HG03571 (cell line): ENCODE results near the gene KRT28.
"Not testable (repeated sequence)": the region's sequence is repeated elsewhere in the genome, so short reads cannot be mapped to it uniquely, and the experiment has no call there.

Source experiments
- ATAC-seq: cut with Tn5 transposase; IDR thresholded peaks from one replicate; pipeline ENCODE4 v1.9.1; 2021; ENCODE audit not compliant: unreplicated experiment

The KRT28 gene

DNA sequence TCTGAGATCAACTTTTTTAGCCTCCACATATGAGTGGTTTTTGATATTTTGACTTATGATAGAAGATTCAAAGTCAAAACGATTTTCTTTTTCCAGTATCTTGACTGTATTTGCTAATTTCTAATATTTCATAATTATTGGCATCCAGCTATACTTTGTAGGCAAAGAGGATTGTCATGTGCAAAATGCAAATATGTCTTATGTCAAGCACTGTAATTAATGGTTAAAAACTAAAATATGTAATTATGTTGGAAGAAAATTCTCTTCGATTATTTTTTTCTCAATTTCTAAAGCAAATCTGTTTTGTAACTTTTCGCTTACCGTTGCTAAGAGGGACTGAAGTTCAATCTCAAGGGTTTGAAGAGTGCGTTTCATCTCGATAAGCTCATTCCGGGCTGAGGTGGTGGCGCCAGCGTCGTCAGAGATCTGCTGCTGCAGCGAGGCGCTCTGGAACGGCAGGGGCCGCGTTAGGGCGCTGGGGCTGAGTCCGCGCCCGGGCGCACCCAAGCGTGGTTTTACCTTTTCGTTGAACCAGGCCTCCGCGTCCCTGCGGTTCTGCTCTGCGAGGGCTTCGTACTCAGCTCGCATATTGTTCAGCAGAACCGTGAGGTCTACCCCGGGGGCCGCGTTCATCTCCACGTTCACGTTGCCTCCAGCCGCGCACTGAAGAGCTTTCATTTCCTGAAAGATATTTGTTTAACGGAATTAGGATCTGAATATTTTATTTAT, 20.4 kb downstream of the KRT28 start:
- ATAC-seq = no peak

DNA sequence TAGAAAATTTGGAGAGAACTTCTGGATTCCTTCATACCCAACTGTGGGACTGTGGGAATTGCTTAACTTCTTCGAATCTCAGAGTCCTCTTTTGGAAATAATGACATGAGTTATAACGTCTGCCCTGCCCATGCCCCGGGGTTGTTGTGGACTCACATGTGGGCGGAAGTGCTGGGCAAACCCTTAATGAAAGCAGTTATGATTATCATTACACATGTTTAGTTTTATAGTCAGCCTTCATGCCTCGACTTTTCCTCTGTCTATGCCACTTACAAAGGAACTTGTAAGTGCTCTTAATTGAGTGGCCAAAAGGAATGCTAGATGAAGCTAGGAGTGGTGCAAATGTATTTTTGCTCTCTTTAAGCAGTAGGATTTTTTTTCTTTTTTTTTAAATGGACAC, 21.3 kb downstream of the KRT28 start:
- no peak for ATAC-seq

DNA sequence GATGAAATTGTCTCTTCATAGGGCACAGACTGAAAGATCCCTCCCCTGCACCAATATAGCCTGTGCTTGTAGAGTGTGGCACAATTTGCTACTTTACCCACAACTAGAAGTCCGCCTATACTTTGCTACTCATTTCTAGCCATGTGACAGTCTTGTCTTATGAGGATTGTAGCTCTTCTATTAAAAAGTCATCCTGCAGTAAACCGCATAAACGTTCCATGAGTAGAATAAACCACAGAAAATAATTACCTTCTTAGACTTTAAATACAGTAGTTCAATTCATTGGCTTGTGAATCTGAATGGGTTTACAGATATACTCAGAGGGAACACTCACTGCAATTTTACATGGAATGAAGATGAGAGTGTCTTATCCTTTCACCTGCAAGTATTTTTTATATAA, 21.8 kb downstream of the KRT28 start:
- no peak for ATAC-seq

DNA sequence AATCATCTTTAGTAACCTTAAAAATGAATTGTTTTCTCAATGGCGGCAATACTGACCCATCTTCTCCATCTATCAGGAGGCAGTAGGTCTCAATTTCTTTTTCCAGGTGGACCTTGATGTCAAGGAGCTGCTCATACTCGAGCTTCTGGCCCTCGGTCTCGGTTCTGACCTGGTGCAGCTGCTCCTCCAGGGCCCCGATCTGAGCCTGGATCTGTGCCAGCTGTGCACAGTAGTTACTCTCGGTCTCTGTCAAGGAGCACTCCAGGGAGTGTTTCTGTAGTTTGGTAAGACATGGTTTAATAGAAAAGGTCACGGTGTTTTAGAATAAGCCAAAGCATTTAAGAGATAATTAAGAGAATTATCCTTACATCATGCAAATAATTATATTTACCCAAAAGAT, 22.3 kb downstream of the KRT28 start:
- no peak for ATAC-seq

DNA sequence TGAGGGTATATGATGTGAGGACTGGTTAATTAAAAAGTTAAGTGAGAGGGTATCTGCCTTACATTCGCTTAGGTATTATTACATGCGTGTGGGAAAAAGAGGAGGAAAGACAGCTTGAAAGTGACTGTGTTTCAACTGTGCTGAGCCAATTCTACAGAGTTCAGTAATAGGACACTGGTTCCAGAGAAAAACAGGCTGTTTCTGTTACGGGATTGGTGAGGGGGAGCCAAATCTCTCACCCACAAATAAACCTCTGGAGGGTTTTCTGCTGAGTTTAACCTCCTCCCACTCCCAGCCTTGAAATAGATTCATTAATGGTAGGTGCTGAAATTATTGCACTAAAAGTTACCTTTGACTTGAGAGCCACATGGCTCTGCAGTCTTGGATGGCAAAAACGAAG, 23.8 kb downstream of the KRT28 start:
- ATAC-seq = no peak

DNA sequence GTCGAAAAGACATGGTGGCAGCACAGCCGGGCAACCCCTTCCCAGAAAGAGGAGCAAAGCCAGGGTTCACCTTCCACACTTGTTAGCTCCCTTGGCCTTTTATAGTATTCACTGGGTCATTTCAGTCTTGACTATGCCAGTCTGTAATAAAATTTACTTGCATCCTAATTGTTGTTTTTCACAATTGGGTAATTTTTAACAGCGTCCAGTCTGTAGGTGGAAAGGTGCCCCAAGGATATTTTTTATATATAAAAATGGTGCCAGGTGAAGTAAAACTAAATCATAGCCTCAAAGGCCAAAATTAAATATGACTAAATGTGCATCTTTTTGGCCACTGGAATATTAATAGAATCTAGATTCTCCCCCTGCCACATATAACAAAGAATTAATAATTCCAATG, 27.7 kb downstream of the KRT28 start, which contains the start of gene KRT26:
Gene KRT26 (minus strand): TSS at position 101 of the 400 bp plus-strand sequence. CDS start 88 bp downstream, at position 13.
- no peak for ATAC-seq

DNA sequence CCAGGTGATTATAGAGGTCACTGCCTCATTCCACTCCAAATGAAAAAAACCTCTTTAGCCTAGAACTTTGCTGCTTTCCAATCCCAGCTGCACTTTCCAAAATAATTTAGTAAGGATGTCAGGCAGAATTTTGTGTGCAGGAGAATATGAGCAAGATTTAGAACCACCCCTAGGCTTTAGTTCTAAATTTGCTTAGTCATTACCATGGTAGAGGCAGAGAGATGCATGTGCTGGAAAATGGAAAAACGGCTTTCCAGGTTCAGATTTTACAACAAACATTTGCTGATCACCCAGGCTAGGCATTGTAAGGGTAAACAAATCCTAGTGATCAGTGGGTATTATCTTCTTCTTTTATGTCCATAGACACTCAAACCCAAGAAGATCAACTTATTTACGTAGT, 34.1 kb downstream of the KRT28 start:
- ATAC-seq = no peak

DNA sequence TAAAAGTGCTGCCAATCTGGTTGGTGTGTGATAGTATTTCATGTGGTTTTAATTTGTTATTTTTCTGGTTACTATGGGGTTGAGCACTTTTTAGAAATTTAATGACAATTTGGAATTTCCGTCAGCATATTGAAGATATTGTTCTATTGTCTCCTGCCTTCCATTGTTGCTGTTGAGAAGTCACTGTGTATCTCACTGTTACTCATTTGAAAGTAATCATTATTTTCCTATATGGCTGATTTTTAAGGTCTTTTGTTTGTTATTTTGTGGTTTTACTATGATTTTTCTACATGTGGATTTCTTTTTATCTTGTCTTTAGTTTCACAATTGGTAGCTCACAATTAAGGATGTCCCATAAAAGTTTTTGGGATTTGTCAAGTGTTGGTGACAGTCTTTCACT, 36.0 kb downstream of the KRT28 start:
- ATAC-seq = no peak

DNA sequence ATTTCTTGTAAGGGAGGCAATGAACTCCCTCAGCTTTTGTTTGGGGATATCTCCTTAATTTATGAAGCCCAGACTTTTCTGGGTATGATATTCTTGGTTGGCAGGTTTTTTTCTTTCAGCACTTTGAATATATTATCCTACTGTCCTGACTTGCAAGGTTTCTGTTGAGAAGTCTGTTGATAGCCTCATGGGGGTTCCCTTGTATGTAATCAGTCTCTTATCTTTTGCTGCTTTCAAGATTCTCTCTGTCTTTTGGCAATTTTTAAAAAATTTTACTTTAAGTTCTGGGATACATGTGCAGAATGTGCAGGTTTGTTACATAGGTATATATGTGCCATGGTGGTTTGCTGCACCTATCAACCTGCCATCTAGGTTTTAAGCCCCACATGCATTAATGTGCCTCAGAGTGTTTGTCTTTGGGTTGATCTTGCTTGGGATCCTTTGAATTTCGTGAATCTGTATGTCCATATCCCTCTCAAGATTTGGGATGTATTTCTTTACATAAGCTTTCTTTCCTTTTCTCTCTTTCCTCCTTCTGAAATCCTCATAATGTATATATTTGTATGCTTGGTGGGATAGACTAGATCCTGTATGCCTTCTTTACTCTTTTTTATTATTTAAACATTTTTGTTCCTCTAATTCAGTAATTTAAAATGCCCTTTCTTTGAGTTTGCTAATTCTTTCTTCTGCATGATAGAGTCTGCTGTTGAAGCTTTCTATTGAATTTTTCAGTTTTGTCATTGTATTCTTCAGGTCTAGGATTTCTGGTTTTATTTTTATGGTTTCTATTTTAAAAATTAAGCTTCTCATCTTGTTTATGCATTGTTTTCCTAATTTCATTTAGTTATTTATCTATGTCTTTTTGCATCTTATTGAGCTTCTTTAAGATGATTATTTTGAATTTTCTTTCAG, 39.4 kb downstream of the KRT28 start:
- ATAC-seq = no peak

DNA sequence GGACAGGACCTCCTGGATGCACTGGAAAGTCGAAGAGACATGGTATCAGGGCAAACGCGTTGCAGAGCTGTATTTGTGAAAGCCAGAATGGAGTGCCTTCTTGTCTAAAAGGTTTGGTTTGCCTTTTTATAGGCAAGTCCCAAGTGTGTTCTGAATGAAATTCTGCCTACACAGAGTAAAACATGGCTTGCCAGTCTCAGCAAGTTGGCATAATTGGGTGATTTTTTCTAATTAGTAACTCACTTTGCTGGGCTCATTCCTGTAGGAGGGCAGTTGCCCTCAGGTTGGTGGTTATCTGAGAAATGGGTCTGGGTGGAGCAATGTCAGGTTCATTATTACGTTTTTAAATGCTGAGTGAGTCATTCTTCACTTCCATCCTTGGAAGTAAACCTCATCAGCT, 44.5 kb downstream of the KRT28 start, which contains the start of gene KRT25:
Gene KRT25 (minus strand): TSS at position 101 of the 400 bp plus-strand sequence. CDS start 60 bp downstream, at position 41.
- ATAC-seq = no peak

DNA sequence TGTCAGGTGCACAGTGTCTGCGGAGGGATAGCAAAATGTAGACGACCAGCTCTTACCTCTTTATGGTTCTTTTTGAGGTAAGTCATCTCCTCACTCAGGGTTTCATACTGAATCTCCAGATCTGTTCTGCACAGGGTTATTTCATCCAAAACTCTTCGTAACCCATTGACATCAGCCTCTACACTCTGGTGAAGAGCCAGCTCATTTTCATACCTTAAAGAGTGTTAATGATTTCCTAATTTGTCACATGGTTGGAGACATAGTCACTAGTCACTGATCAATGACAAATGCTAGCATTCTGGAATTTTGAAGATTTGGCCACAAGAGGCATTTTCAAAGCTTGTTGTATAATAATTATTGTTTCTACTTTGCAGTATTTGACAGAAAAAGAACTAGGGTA, 46.0 kb downstream of the KRT28 start:
- no peak for ATAC-seq

DNA sequence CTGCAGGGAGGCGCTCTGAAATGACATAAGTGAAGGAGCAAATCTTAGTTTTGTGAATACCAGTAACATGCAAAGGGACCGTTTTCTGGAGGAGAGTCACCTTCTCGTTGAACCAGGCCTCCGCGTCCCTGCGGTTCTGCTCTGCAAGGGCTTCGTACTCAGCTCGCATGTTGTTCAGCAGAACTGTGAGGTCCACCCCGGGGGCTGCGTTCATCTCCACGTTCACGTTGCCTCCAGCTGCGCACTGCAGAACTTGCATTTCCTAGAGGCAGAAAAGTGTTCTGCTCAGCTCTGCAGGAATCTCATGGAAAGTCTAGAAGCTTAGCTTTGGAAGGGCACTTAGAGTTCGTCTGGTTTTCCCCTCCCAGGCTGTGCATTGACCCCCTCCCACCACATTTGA, 48.7 kb downstream of the KRT28 start:
- ATAC-seq = no peak

DNA sequence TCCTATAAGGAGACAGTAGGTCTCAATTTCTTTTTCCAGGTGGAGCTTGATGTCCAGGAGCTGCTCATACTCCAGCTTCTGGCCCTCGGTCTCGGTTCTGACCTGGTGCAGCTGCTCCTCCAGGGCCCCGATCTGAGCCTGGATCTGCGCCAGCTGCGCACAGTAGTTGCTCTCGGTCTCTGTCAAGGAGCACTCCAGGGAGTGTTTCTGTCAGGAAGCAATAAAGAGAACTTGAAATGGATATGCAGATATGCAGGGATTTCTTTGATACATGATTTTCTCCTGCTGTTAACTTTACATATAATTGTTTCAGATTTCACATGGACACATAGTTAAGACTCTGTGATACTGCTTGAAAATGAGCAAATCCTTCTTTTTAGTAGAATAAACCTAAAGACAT, 49.4 kb downstream of the KRT28 start:
- no peak for ATAC-seq

DNA sequence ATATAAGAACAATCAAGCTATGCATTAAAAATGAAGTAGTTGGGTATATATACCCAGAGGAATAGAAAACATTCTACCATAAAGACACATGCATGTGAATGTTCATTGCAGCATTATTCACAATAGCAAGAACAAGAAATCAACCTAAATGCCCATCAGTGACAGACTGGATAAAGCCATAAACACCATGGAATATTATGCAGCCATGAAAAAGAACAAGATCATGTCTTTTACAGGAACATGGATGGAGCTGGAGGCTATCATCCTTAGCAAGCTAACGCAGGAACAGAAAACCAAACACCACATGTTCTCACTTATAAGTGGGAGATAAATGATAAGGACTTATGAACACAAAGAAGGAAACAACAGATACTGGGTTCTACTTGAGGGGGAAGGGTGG, 51.1 kb downstream of the KRT28 start:
- not testable (repeated sequence) for ATAC-seq
